Heart left ventricle (tissue), 16 donors: ENCODE measurements around the gene CTTNBP2. TPM values are rescaled to one million over a fixed set of nuclear protein-coding genes. Genes with fewer than 3 reads are reported as not detected.

Experiments used
- ATAC-seq, 4 donors: fragments of 200-7000 bp; cut with Tn5 transposase; one replicate each; pipeline ENCODE4 v1.9.1; 2020 to 2022; ENCODE audit warnings: moderate library complexity in 4 of 4, mild to moderate bottlenecking in 3 of 4, moderate number of reproducible peaks in 1 of 4
- DNase-seq, 5 donors: peaks; one replicate each; pipeline ENCODE4 v3.0.0-alpha.2; 2020
- H3K27ac ChIP-seq, 12 donors: fragments of 200-600 bp; sonication (generic) in 4 of 12; one replicate each; pipeline versions ENCODE4 v1.5.0 to v1.8.0; 2016 to 2022; ENCODE audit warnings: mild to moderate bottlenecking in 2 of 12
- H3K27me3 ChIP-seq, 9 donors: fragments of 200-600 bp; sonication (generic) in 2 of 9; one replicate each; pipeline versions ENCODE4 v1.5.1 to v1.8.0; 2016 to 2022; ENCODE audit warnings: mild to moderate bottlenecking in 3 of 9
- H3K36me3 ChIP-seq, 9 donors: fragments of 200-600 bp; sonication (generic) in 2 of 9; one replicate each; pipeline versions ENCODE4 v1.5.0 to v1.8.0; 2018 to 2022; ENCODE audit warnings: mild to moderate bottlenecking in 2 of 9
- H3K4me1 ChIP-seq, 12 donors: fragments of 200-600 bp; sonication (generic) in 4 of 12; one replicate each; pipeline versions ENCODE4 v1.5.0 to v1.8.0; 2016 to 2022; ENCODE audit warnings: mild to moderate bottlenecking in 3 of 12
- H3K4me3 ChIP-seq, 12 donors: fragments of 200-600 bp; sonication (generic) in 4 of 12; one replicate each; pipeline versions ENCODE4 v1.5.0 to v1.8.0; 2017 to 2022; ENCODE audit warnings: mild to moderate bottlenecking in 9 of 12, moderate library complexity in 4 of 12
- H3K9me3 ChIP-seq, 12 donors: fragments of 200-600 bp; sonication (generic) in 4 of 12; one replicate each; pipeline versions ENCODE4 v1.5.0 to v1.8.0; 2016 to 2022; ENCODE audit warnings: mild to moderate bottlenecking in 1 of 12
- POLR2A ChIP-seq, 2 donors: fragments of 450-650 bp; IDR thresholded peaks; one replicate each; pipeline ENCODE4 v1.6.1; 2017; ENCODE audit warnings: antibody characterized with exemption in 2 of 2, mild to moderate bottlenecking in 2 of 2, moderate library complexity in 2 of 2
- WGBS, 4 donors: extraction: QIAGEN DNeasy Blood & Tissue Kit in 2 of 4; methylation state at CpG; one replicate each; pipeline versions ENCODE4 v1.1.5 to v1.1.7; 2013 to 2018; 5-methylcytosine and 5-hydroxymethylcytosine counted together
- intact Hi-C, 10 donors: fragments of 100-400 bp; cut with DNase I; formaldehyde crosslinking; loops; one replicate each; pipeline versions ENCODE4 v1.11.1 to v1.14.2; 2022
- polyA plus RNA-seq, 2 donors: library from polyadenylated mRNA; stranded (reverse); fragments of 200-250 nt; gene quantifications; one replicate each; pipeline ENCODE4 v1.2.3, GENCODE V29; 2013
- total RNA-seq, 9 donors: library from RNA; depleted of rRNA in 2 of 9; stranded (reverse); fragments of >200 nt in 2 of 9; fragmentation: NEBNext Ultra II Directional in 3 of 9; extraction: Animal tissue kit (Norgen Biotek cat#: 25700) in 3 of 9; gene quantifications; one replicate each; pipeline versions ENCODE4 v1.1.0 to v1.2.4, GENCODE V29; 2016 to 2023
- TF ChIP-seq, protein P1 (sequence below), 12 donors: fragments of 200-600 bp; sonication (generic) in 4 of 12; IDR thresholded peaks; one replicate each; pipeline versions ENCODE4 v1.5.0 to v1.8.0; 2018 to 2022; ENCODE audit warnings: antibody characterized with exemption in 12 of 12, mild to moderate bottlenecking in 5 of 12
- donor health status: ischemic (EF 13 %, LVEDD 7.1; RV severe dilation, severe dysfunction).
- donor health status: healthy with polysubstance abuse.
- donor health status: DM: no; HTN: yes; CAD: no.
- donor health status: DM: no; HTN: no; CAD: no.
- donor health status: ischemic (EF 25% LVEDD 6.9; RV normal size, moderate dysfunction).
- donor health status: ischemic (EF 25% LVEDD 5.7; RV mildly dilated, moderate dysfunction).
- donor health status: healthy.
- donor health status: DM: yes; HTN: yes; CAD: no.
- donor health status: ischemic (EF 35%, LVEDD 5.7; RV mildly dilated, moderate dysfunction).
- donor health status: nonischemic (EF 11% LVEDD 7.7; RV severe dilation, severe dysfunction).
- donor health status: DM: yes; HTN: yes; CAD: no.
- donor health status: PGD.
- donor health status: ischemic (EF 29% LVEDD 5.4; RV normal size, mild dysfunction).
- donor health status: nonischemic (EF 23%, LVEDD 6.1; RV moderate dilation, normal function).

The CTTNBP2 gene
- total and polyA plus RNA-seq, 11 donors = 0.31 to 3.9 (median 0.76) TPM

DNA sequence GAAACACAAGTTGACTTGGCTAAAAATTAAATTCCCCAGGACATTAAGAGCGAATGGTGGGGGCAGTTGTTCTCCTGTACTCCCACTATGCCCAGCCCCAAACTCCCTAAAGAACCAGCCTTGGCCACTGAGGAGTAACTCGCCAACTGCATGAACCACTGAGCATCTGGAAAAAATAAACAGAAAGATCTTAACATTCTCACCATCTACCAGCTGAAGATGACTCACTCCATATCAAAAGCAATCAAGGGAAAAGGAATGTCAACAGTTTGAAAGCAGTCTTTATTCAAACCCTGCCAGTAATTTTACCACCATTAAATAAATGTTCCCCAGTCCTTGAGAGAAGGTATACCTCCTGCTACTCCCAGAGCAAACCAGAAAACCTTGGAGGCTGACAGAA is 45.4 kb downstream of the CTTNBP2 start:
- 58 to 90% (median 72%) methylated on average over 2 of the region's 2 CpGs for WGBS, 4 donors
- no peak for DNase-seq
- ATAC-seq = peak in 1 of 4 donors; percentile 16
- Histone ChIP-seq H3K9me3 (no peaks in the 10 kb centered on the region), H3K36me3 (no peaks in the 10 kb centered on the region), H3K27me3 (no peaks in the 10 kb centered on the region), H3K4me1 (peaks cover 0 to 44% (median 4%) of the 10 kb centered on the region in 12 donors), H3K27ac (no peak overlapping the region), H3K4me3 (no peak overlapping the region)
- TF ChIP-seq, protein P1, sequence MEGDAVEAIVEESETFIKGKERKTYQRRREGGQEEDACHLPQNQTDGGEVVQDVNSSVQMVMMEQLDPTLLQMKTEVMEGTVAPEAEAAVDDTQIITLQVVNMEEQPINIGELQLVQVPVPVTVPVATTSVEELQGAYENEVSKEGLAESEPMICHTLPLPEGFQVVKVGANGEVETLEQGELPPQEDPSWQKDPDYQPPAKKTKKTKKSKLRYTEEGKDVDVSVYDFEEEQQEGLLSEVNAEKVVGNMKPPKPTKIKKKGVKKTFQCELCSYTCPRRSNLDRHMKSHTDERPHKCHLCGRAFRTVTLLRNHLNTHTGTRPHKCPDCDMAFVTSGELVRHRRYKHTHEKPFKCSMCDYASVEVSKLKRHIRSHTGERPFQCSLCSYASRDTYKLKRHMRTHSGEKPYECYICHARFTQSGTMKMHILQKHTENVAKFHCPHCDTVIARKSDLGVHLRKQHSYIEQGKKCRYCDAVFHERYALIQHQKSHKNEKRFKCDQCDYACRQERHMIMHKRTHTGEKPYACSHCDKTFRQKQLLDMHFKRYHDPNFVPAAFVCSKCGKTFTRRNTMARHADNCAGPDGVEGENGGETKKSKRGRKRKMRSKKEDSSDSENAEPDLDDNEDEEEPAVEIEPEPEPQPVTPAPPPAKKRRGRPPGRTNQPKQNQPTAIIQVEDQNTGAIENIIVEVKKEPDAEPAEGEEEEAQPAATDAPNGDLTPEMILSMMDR (IDR thresholded peaks at IDR 0.05) = no peak
- no peak for TF ChIP-seq POLR2A (IDR thresholded peaks at IDR 0.05)
- intact Hi-C loops = no loop called here

DNA sequence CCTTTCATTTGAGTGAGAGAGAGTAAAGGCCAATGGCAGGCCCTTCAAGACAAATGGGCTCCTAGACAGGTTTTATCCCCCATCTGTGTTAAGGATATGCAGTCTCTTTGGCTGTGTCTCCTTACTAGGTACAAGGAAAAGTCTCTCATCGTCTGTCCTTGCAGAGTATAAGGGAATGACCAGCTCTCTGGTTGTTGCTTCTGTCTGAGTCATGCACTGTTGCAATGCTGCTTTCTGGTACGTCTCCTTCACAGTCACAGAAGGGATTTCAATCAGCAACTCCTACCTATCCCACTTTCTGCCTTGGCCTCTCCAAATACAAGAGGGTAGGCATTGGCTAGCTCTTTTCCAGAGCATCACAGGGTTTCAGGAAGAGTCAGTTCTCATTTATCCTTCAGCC is 48.1 kb downstream of the CTTNBP2 start:
- Histone ChIP-seq H3K36me3 (no peaks in the 10 kb centered on the region), H3K27ac (no peak overlapping the region), H3K4me3 (no peak overlapping the region), H3K4me1 (peaks cover 0 to 30% (median 3%) of the 10 kb centered on the region in 12 donors), H3K27me3 (no peaks in the 10 kb centered on the region), H3K9me3 (no peaks in the 10 kb centered on the region)
- 85 to 90% (median 88%) methylated on average over 2 of the region's 2 CpGs for WGBS, 4 donors
- intact Hi-C loops = no loop called here
- DNase-seq = no peak
- ATAC-seq = no peak
- TF ChIP-seq POLR2A (IDR thresholded peaks at IDR 0.05) = no peak
- TF ChIP-seq, protein P1 (IDR thresholded peaks at IDR 0.05) = no peak

DNA sequence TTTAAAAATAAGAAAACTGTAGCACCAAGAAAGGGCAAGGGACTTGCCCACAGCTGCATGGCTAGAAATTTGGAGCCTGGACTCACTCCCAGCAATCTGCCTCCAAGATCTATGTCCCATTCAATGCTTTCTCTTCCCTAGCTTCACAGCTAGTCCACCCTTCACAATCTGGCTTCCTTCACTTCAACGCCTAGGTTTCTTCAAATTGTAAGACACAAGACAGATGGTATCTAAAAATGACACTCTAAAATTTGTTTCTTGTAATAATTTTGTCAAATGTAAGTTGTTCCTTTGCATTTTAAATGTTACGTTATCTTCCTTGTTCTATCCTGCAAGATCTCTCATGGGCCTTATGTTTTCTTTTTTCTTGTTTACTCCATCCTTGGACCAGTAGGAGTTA is 48.6 kb downstream of the CTTNBP2 start:
- Histone ChIP-seq H3K27me3 (no peaks in the 10 kb centered on the region), H3K4me1 (peaks cover 0 to 25% (median 1%) of the 10 kb centered on the region in 12 donors), H3K36me3 (no peaks in the 10 kb centered on the region), H3K27ac (no peak overlapping the region), H3K4me3 (no peak overlapping the region), H3K9me3 (no peaks in the 10 kb centered on the region)
- TF ChIP-seq, protein P1 (IDR thresholded peaks at IDR 0.05) = no peak
- no peak for TF ChIP-seq POLR2A (IDR thresholded peaks at IDR 0.05)
- 90 to 96% (median 92%) methylated on average over 2 of the region's 2 CpGs for WGBS, 4 donors
- ATAC-seq = no peak
- DNase-seq = no peak
- intact Hi-C loops = no loop called here

DNA sequence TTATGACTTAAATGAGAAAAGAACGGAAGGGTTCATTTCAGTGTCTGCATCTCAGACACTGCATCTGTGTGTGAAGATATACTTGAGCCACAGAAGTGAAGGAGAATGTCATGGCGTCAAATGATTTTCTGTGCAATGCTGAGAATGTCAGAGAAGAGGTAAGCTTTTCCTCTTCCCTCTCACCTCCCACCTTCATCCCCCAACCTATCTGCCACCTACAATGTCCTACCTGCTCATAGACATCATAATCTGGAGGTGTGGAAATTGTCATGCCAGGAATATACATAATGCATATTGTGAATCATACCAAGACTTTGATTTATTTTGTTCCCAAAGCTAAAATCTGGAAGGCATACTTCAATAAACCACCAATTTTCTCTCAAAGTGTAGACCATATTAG is 53.7 kb downstream of the CTTNBP2 start:
- no peaks in the 10 kb centered on the region for H3K27me3 ChIP-seq
- no peaks in the 10 kb centered on the region for H3K9me3 ChIP-seq
- ATAC-seq (no peak), DNase-seq (no peak)
- no peak overlapping the region for H3K27ac ChIP-seq
- WGBS, 4 donors = 89 to 94% (median 90%) methylated on average over 2 of the region's 2 CpGs
- H3K4me1 ChIP-seq = peaks cover 0 to 5% (median 0%) of the 10 kb centered on the region in 12 donors
- intact Hi-C loops = loop anchor here in 1 of 10 donors (10.0 kb wide), 1 partner anchor 55 kb away; the partner anchor contains the start of gene CTTNBP2
- H3K36me3 ChIP-seq = no peaks in the 10 kb centered on the region
- no peak overlapping the region for H3K4me3 ChIP-seq
- no peak for TF ChIP-seq POLR2A (IDR thresholded peaks at IDR 0.05)
- TF ChIP-seq, protein P1 (IDR thresholded peaks at IDR 0.05) = no peak
